GM18858 (cell line): Measurements from ENCODE around the gene DROSHA.
A peak's percentile ranks its signal among the peaks of the same experiment; 100 is the strongest.
"Not testable (repeated sequence)": the region's sequence is repeated elsewhere in the genome, so short reads cannot be mapped to it uniquely, and the experiment has no call there.

Experiments used
- ATAC-seq: cut with Tn5 transposase; IDR thresholded peaks from one replicate; pipeline ENCODE4 v1.9.1; 2021; ENCODE audit not compliant: unreplicated experiment

Gene DROSHA

GRCh38 chr5:31531888-31532547 is at the start of gene DROSHA, which contains the start of gene C5orf22:
Gene DROSHA (minus strand): TSS chr5:31532093. CDS start chr5:31529059, 3,034 bp downstream.
Gene C5orf22 (plus strand): TSS chr5:31532301. CDS start chr5:31532393, 92 bp downstream.
- ATAC-seq: peak; percentile 90

DNA sequence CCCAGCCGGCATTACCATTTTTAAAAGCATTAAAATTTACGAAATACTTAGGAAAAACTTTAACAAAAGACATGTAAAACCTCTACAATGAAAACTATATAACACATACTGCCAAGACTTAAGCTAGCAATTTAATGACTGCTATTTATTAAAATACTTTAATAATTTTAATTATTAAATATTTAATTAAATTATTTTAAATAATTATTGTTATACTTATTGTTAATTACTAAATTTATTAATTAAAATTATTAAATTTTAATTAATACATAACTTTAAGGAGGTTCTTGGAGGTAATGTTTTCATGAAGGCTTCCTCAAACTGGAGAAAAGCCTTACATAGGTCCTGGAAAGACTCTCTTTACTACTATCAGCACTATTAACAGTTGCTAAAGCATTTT is 47.7 kb upstream of the DROSHA start:
- no peak for ATAC-seq

DNA sequence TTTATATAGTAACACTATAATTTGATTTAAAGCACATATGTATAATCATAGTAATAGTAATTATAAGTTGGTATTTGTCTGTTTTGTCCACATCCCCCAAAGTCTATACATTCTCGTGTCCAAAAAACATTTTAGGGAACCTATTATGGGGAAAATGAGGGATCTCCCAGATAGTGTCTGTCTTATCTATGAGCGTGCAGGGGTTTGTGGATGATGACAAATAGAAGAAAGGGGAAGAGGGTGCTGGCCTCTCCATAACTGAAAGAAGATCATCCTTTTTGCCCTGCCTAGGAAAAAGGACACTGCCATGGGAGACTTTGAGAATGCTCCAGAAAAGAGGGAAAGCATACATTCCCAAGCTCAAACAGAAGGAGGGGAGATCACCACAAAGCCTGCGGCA is 45.5 kb upstream of the DROSHA start:
- no peak for ATAC-seq

DNA sequence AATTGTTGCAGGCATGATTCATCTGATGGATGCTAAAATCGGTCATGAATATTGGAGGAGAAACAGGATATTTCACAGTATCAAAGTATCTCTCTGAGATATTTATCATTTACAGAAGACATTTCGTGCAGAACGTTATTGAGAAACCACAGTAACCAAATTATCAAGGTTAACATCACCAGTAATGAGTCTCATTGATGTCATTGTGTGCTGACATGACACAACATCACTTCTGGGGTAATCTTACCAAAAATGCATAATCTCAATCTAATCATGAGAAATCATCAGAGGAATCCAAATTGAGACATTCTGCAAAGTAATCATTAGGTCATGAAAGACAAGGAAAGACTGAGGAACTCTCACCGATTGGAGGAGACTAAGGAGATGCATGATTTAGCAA is 42.9 kb upstream of the DROSHA start:
- ATAC-seq: no peak

DNA sequence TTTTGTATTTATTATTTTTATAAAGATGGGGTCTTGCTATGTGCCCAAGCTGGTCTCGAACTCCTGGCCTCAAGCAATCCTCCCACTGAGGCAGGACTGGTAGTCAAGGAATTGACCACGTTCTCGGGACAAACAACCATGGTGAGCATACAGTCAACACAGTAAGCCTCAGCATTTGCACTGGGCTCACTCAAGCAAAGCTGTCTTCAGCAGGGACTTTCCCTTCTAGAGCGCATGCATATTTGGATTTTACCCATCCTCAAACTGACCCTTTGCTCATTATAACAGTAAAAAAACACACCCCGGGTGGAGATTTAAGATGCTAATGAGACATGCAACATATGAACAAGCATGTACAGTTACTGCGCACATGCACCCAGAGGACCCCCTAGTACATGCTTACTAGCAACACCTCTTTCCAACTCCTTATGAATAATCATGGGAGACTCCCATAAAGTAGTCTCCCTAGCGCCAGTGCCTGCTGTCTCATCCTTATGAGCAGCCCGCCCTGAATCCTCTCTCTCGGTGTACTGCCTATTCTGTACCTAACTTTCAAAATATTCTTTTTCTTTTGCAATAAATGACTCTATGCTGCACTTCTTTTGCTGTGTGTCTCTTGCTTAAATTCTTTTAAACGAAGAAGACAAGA is 41.7 kb upstream of the DROSHA start:
- ATAC-seq: peak; percentile 88

DNA sequence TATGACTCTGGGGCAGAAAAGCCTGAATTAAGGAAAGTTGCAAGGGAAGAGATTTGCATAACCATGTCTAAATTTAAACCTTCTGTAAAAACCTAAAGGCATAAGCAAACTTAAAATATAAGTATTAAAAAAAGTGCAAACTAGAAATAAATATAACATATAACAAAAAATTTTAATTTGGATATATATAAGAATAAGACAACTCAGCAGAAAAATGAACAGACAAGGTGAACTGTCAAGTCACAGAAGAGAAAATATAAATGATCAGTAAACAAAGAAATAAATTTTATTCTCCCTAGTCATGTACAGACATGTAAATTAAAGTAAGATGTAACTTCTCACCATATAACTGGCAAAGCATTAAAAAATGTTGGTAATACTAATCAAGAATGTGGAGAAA is 37.2 kb upstream of the DROSHA start:
- no peak for ATAC-seq

DNA sequence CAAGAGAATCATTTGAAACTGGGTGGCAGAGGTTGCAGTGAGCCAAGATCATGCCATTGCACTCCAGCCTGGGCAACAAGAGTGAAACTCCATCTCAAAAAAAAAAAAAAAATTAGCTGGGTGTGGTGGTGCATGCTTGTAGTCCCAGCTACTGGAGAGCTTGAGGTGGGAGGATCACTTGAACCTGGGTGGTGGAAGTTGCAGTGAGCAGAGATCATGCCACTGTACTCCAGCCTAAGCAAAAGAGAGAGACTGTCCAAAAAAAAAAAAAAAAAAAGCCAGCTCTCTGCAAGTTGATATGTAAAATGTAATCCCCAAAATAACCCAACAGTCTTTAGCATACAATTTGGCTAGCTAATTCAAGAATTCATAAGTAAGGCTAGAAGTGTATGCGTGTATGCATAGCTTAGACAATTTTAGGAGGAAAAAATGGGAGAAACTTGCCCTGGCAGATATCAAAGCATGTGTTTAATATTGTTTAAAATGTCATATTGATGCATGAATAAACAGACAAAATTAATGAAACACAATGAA is 36.5 kb upstream of the DROSHA start:
- ATAC-seq: no peak

- ATAC-seq: not testable (repeated sequence)
Observed at GRCh38 chr5:31566362-31566761, 34.5 kb upstream of the DROSHA start.

- no peak for ATAC-seq
Observed at GRCh38 chr5:31563216-31563615, 31.3 kb upstream of the DROSHA start.

- ATAC-seq: no peak
Observed at GRCh38 chr5:31561946-31562345, 30.1 kb upstream of the DROSHA start.

GRCh38 chr5:31559942-31560341 is 28.0 kb upstream of the DROSHA start:
- no peak for ATAC-seq

GRCh38 chr5:31556461-31556860 is 24.6 kb upstream of the DROSHA start:
- ATAC-seq: no peak

GRCh38 chr5:31554552-31554951 is 22.7 kb upstream of the DROSHA start:
- no peak for ATAC-seq

DNA sequence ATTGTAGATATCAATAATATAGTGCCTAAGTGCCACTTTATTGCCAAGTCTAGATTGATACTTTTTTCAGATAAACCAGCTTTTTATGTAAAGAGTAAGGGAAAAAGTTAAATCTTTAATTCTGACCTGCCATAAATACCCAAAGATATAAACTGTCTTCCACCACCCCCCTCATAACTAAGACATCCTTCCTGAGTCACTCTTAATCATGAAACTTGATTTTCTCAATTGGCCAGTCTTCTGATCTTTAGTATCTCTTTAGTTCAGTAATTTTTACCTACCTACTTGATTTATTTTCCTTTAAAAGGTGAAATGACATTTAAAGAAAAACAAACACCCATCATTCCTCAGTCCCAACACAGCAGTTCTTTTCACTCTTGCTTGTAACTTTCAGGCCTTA is 22.0 kb upstream of the DROSHA start:
- ATAC-seq: no peak

DNA sequence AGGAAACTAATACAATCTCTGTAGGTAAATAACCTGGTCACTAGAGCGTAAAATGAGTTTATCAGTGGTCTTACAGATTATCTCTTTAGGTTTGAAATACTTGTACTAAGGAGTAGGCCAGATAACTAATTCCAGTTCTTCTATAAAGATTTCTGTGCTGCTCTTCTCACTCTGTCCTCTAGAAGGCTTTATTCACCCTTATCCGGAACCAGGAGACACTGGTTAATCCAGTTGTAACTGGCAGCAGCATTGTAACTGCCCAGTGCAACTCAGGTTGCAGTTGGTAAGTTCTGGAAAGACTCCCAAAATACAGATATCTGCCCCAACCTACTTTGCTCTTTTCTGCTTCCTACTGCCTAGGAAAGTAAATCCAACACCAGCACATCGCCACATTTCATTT is 20.0 kb upstream of the DROSHA start:
- no peak for ATAC-seq

DNA sequence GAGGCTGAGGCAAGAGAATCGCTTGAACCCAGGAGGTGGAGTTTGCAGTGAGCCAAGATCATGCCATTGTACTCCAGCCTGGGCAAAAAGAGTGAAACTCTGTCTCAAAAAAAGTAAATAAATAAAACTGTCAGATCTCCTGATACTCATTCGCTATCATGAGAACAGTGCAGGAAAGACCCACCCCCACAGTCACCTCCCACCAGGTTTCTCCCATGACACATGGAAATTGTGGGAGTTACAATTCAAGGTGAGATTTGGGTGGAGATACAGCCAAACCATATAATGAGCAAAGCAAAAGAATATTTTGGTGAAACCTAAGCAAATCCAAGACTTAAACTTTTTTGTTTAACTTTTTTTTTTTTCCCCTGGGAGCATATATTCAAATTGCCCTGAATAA is 17.2 kb upstream of the DROSHA start:
- ATAC-seq: not testable (repeated sequence)

DNA sequence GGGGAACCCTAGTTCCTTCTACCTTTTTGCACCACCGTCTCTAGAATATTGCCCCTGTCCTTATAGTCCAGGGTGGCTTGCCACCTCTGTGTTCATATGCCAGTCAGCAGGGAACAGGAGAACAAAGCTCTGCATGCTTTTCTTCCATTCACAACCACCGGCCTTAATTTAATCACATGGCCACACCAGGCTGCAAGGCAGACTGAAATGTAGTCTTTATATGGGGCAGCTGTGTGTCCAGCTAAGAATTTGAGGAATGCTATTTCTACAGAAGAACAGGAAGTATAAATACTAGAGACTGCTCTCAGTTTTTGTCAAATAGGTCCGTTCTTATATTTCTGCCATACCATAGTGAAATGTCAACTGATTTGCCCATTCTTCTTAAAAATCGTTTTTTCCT is 6.0 kb upstream of the DROSHA start:
- ATAC-seq: no peak

GRCh38 chr5:31537349-31537748 is 5.5 kb upstream of the DROSHA start:
- no peak for ATAC-seq

GRCh38 chr5:31536873-31537272 is 5.0 kb upstream of the DROSHA start:
- ATAC-seq: no peak

GRCh38 chr5:31534527-31535046 is 2.7 kb upstream of the DROSHA start:
- no peak for ATAC-seq

- peak; percentile 17 for ATAC-seq
Observed at GRCh38 chr5:31531543-31531887, 378 bp downstream of the DROSHA start.

GRCh38 chr5:31530541-31531265 is 1.2 kb downstream of the DROSHA start:
- no peak for ATAC-seq
